ENCODE data around the gene MEP1A. TPM values are rescaled to one million over a fixed set of nuclear protein-coding genes. Genes with fewer than 3 reads are reported as not detected.

MEP1A gene
- total and polyA plus RNA-seq, 4 donors, result 0.06 to 0.11 (median 0.08) TPM

- H3K36me3 ChIP-seq (ENCODE audit: control insufficient read depth in 4 of 4, insufficient read depth in 4 of 4, low read length in 4 of 4), result peaks cover 0 to 18% (median 5%) of the 10 kb centered on the region in 4 donors
- no peak for TF ChIP-seq CTCF (IDR thresholded peaks at IDR 0.05; ENCODE audit: control extremely low read depth, extremely low read depth)
- ATAC-seq (ENCODE audit: insufficient read depth, low FRiP score) (no peak), DNase-seq (no peak)
- no peak overlapping the region for H3K4me3 ChIP-seq
- 76 to 77% methylated on average over 2 of the region's 2 CpGs for WGBS, 2 donors
- H3K27ac ChIP-seq (ENCODE audit: low read depth in 1 of 2, low read length in 1 of 2), result no peak overlapping the region
- H3K4me1 ChIP-seq (ENCODE audit: control insufficient read depth in 5 of 5, insufficient read depth in 5 of 5, low read length in 5 of 5), result no peaks in the 10 kb centered on the region
- no peaks in the 10 kb centered on the region for H3K9me3 ChIP-seq (ENCODE audit: control insufficient read depth in 4 of 4, insufficient read depth in 3 of 4, low read length in 3 of 4)
- no peaks in the 10 kb centered on the region for H3K27me3 ChIP-seq (ENCODE audit: control insufficient read depth in 3 of 3, insufficient read depth in 3 of 3, low read length in 2 of 3)
- H3K9ac ChIP-seq (ENCODE audit: insufficient read depth in 1 of 2, low read length in 2 of 2), result no peak overlapping the region
These were observed 69.2 kb downstream of the MEP1A start for GRCh38 chr6:46862381-46862780.

- H3K9ac ChIP-seq (ENCODE audit: insufficient read depth in 1 of 2, low read length in 2 of 2), result no peak overlapping the region
- H3K27ac ChIP-seq (ENCODE audit: low read depth in 1 of 2, low read length in 1 of 2), result no peak overlapping the region
- H3K4me3 ChIP-seq, result no peak overlapping the region
- no peak for TF ChIP-seq CTCF (IDR thresholded peaks at IDR 0.05; ENCODE audit: control extremely low read depth, extremely low read depth)
- ATAC-seq (ENCODE audit: insufficient read depth, low FRiP score), result no peak
- no peaks in the 10 kb centered on the region for H3K27me3 ChIP-seq (ENCODE audit: control insufficient read depth in 3 of 3, insufficient read depth in 3 of 3, low read length in 2 of 3)
- WGBS, 2 donors, result 58 to 72% methylated on average over 3 of the region's 3 CpGs
- peaks cover 0 to 14% (median 5%) of the 10 kb centered on the region in 4 donors for H3K36me3 ChIP-seq (ENCODE audit: control insufficient read depth in 4 of 4, insufficient read depth in 4 of 4, low read length in 4 of 4)
- DNase-seq, result no peak
- H3K9me3 ChIP-seq (ENCODE audit: control insufficient read depth in 4 of 4, insufficient read depth in 3 of 4, low read length in 3 of 4), result no peaks in the 10 kb centered on the region
- H3K4me1 ChIP-seq (ENCODE audit: control insufficient read depth in 5 of 5, insufficient read depth in 5 of 5, low read length in 5 of 5), result no peaks in the 10 kb centered on the region
These were observed 70.6 kb downstream of the MEP1A start for GRCh38 chr6:46863791-46864190.

- Histone ChIP-seq H3K27me3 (ENCODE audit: control insufficient read depth in 3 of 3, insufficient read depth in 3 of 3, low read length in 2 of 3) (no peaks in the 10 kb centered on the region), H3K9me3 (ENCODE audit: control insufficient read depth in 4 of 4, insufficient read depth in 3 of 4, low read length in 3 of 4) (no peaks in the 10 kb centered on the region), H3K36me3 (ENCODE audit: control insufficient read depth in 4 of 4, insufficient read depth in 4 of 4, low read length in 4 of 4) (peaks cover 0 to 14% (median 5%) of the 10 kb centered on the region in 4 donors), H3K4me3 (no peak overlapping the region), H3K4me1 (ENCODE audit: control insufficient read depth in 5 of 5, insufficient read depth in 5 of 5, low read length in 5 of 5) (no peaks in the 10 kb centered on the region), H3K9ac (ENCODE audit: insufficient read depth in 1 of 2, low read length in 2 of 2) (no peak overlapping the region), H3K27ac (ENCODE audit: low read depth in 1 of 2, low read length in 1 of 2) (no peak overlapping the region)
- ATAC-seq (ENCODE audit: insufficient read depth, low FRiP score) (no peak), DNase-seq (no peak)
- WGBS, 2 donors, result 91 to 95% methylated on average over 2 of the region's 2 CpGs
- TF ChIP-seq CTCF (IDR thresholded peaks at IDR 0.05; ENCODE audit: control extremely low read depth, extremely low read depth), result no peak
These were observed 72.0 kb downstream of the MEP1A start for GRCh38 chr6:46865221-46865620.

- H3K36me3 ChIP-seq (ENCODE audit: control insufficient read depth in 4 of 4, insufficient read depth in 4 of 4, low read length in 4 of 4), result peaks cover 0 to 19% (median 4%) of the 10 kb centered on the region in 4 donors
These were observed 74.2 kb downstream of the MEP1A start for GRCh38 chr6:46867411-46867810.

More at GRCh38 chr6:46867411-46867810, 74.2 kb downstream of the MEP1A start:
- Histone ChIP-seq H3K27ac (ENCODE audit: low read depth in 1 of 2, low read length in 1 of 2) (no peak overlapping the region), H3K4me3 (no peak overlapping the region), H3K27me3 (ENCODE audit: control insufficient read depth in 3 of 3, insufficient read depth in 3 of 3, low read length in 2 of 3) (no peaks in the 10 kb centered on the region), H3K4me1 (ENCODE audit: control insufficient read depth in 5 of 5, insufficient read depth in 5 of 5, low read length in 5 of 5) (no peaks in the 10 kb centered on the region), H3K9me3 (ENCODE audit: control insufficient read depth in 4 of 4, insufficient read depth in 3 of 4, low read length in 3 of 4) (no peaks in the 10 kb centered on the region), H3K9ac (ENCODE audit: insufficient read depth in 1 of 2, low read length in 2 of 2) (no peak overlapping the region)
- WGBS, 2 donors, result 87 to 90% methylated on average over 5 of the region's 5 CpGs
- no peak for ATAC-seq (ENCODE audit: insufficient read depth, low FRiP score)
- no peak for TF ChIP-seq CTCF (IDR thresholded peaks at IDR 0.05; ENCODE audit: control extremely low read depth, extremely low read depth)
- no peak for DNase-seq
